ENCODE data around the gene VCL.
"Not testable (repeated sequence)": the region's sequence is repeated elsewhere in the genome, so short reads cannot be mapped to it uniquely, and the experiment has no call there.

The VCL gene

DNA sequence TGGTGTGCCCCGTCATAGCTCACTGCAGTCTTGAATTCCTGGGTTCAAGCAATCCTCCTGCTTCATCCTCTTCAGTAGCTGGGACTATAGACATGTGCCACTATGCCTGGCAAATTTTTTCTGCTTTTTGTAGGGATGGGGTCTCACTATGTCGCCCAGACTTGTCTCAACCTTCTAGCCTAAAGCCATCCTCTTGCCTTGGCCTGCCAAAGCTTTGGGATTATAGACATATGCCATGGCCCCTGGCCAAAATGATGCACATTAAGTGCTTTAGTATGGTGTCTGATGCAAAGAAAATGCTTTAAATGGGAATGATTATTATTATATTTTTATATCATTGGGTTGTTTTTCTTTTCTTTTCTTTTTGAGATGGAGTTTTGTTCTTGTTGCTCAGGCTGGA is 33.2 kb upstream of the VCL start:
- Histone ChIP-seq H3K79me1 (ENCODE audit: low read length) (no peaks in the 10 kb centered on the region), H3K36me3 (ENCODE audit: control insufficient read depth, insufficient read depth, low read length) (no peaks in the 10 kb centered on the region), H3K18ac (ENCODE audit: low read length) (peak overlapping the region; percentile 96), H3K4ac (ENCODE audit: low read depth, low read length) (peak overlapping the region; percentile 92), H2AK5ac (ENCODE audit: low read length) (peak overlapping the region; percentile 28), H2BK120ac (ENCODE audit: low read depth, low read length) (peak overlapping the region; percentile 99), H4K8ac (ENCODE audit: low read depth, low read length) (no peak overlapping the region), H3K4me1 (ENCODE audit: control insufficient read depth, low read depth, low read length) (peaks cover 14% of the 10 kb centered on the region), H2BK15ac (replicated peaks; ENCODE audit: low read depth) (peak overlapping the region; percentile 14), H3K9ac (ENCODE audit: low read length) (no peak overlapping the region), H3K23ac (ENCODE audit: low read length) (no peak overlapping the region), H3K4me2 (ENCODE audit: low read length) (no peak overlapping the region), H3K4me3 (ENCODE audit: low read length) (no peak overlapping the region), H4K5ac (ENCODE audit: low read length) (no peak overlapping the region), H3K79me2 (ENCODE audit: control insufficient read depth, insufficient read depth, low read length) (no peaks in the 10 kb centered on the region), H3K56ac (ENCODE audit: low read length) (peak overlapping the region; percentile 88), H2BK5ac (ENCODE audit: low read length) (peak overlapping the region; percentile 83), H3K27ac (ENCODE audit: low read depth, low read length) (peak overlapping the region; percentile 98), H3K27me3 (ENCODE audit: insufficient read depth, low read length, poor library complexity) (no peaks in the 10 kb centered on the region)
- WGBS (ENCODE audit: extremely low coverage, insufficient coverage, low lambda C conversion rate): no CpG with 5 or more reads among the region's 2 CpGs
- no peak for DNase-seq

DNA sequence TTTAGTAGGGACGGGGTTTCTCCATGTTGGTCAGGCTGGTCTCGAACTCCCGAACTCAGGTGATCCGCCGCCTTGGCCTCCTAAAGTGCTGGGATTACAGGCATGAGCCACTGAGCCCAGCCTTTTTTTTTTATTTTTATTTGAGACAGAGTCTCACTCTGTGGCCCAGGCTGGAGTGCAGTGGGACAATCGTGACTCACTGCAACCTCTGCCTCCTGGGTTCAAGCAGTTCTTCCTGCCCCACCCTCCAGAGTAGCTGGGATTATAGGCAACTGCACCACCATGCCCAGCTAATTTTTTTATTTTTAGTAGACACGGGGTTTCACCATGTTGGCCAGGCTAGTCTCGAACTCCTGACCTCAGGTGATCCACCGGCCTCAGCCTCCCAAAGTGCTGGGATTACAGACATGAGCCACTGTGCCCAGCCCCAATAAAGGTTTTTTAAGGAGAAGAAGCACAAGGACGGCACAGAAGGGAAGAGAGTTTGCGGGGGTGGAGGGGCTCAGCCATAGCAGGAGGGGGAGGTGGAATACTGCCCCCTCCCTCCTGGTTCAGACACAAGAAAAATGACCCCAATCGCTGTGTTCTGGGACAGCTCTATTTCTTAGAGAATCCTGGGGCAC is 32.5 kb upstream of the VCL start:
- H2BK120ac ChIP-seq (ENCODE audit: low read depth, low read length): peak overlapping the region; percentile 99
- peak overlapping the region; percentile 98 for H3K27ac ChIP-seq (ENCODE audit: low read depth, low read length)
- H3K23ac ChIP-seq (ENCODE audit: low read length); H3K4me3 ChIP-seq (ENCODE audit: low read length); H3K27me3 ChIP-seq (ENCODE audit: insufficient read depth, low read length, poor library complexity); H3K79me1 ChIP-seq (ENCODE audit: low read length); H3K4me2 ChIP-seq (ENCODE audit: low read length); H3K79me2 ChIP-seq (ENCODE audit: control insufficient read depth, insufficient read depth, low read length); DNase-seq; H2BK15ac ChIP-seq (replicated peaks; ENCODE audit: low read depth); H4K8ac ChIP-seq (ENCODE audit: low read depth, low read length); H3K36me3 ChIP-seq (ENCODE audit: control insufficient read depth, insufficient read depth, low read length): not testable (repeated sequence)
- peak overlapping the region; percentile 95 for H2BK5ac ChIP-seq (ENCODE audit: low read length)
- peak overlapping the region; percentile 53 for H4K5ac ChIP-seq (ENCODE audit: low read length)
- H3K9ac ChIP-seq (ENCODE audit: low read length): peak overlapping the region; percentile 67
- peak overlapping the region; percentile 52 for H2AK5ac ChIP-seq (ENCODE audit: low read length)
- H3K4me1 ChIP-seq (ENCODE audit: control insufficient read depth, low read depth, low read length): peaks cover 14% of the 10 kb centered on the region
- peak overlapping the region; percentile 88 for H3K56ac ChIP-seq (ENCODE audit: low read length)
- WGBS (ENCODE audit: extremely low coverage, insufficient coverage, low lambda C conversion rate): no CpG with 5 or more reads among the region's 12 CpGs
- H3K4ac ChIP-seq (ENCODE audit: low read depth, low read length): peak overlapping the region; percentile 92
- peak overlapping the region; percentile 96 for H3K18ac ChIP-seq (ENCODE audit: low read length)

DNA sequence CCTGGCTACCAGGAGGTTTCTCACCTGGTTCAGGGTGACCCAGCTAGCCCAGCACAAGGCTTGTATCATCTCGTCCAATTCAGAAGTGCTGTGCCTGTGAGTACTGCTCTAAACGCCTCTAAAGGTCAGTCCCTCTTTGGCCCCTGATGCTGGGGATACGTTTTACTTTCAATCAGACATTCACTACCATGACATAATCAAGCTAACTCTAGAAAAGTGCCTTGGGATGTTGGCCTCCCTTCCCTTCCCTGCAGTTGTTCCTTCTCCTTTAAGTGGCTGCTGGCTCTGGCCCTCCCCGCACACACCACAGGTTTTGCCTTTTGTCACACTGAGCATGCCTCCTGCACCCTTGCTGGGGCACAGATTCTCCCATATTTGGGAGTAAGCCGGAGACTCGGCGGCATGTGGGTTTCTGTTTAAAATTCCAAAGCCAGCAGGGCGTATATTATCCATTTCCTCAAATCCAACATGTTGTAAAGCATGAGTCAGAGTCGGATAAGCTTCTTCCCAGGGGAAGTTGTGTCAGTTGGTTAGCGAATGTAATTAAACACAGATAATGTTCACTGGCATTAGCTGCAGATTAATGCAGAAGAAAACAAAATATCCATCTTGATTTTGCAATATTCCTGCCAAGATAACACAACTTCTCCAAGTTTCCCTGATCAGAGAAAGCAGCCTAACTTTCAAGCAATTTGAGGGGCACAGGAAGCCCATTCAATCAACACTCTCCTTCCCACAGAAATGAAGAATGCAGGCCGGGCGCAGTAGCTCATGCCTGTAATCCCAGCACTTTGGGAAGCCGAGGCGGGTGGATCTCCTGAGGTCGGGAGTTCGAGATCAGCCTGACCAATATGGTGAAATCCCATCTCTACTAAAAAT is 31.8 kb upstream of the VCL start:
- H3K27me3 ChIP-seq (ENCODE audit: insufficient read depth, low read length, poor library complexity): no peaks in the 10 kb centered on the region
- peak overlapping the region; percentile 98 for H3K18ac ChIP-seq (ENCODE audit: low read length)
- H4K8ac ChIP-seq (ENCODE audit: low read depth, low read length): no peak overlapping the region
- no peak overlapping the region for H3K4me2 ChIP-seq (ENCODE audit: low read length)
- peaks cover 14% of the 10 kb centered on the region for H3K4me1 ChIP-seq (ENCODE audit: control insufficient read depth, low read depth, low read length)
- no peaks in the 10 kb centered on the region for H3K79me1 ChIP-seq (ENCODE audit: low read length)
- H2AK5ac ChIP-seq (ENCODE audit: low read length): peak overlapping the region; percentile 52
- H4K5ac ChIP-seq (ENCODE audit: low read length): peak overlapping the region; percentile 53
- no CpG with 5 or more reads among the region's 16 CpGs for WGBS (ENCODE audit: extremely low coverage, insufficient coverage, low lambda C conversion rate)
- H3K79me2 ChIP-seq (ENCODE audit: control insufficient read depth, insufficient read depth, low read length): no peaks in the 10 kb centered on the region
- H3K36me3 ChIP-seq (ENCODE audit: control insufficient read depth, insufficient read depth, low read length): no peaks in the 10 kb centered on the region
- no peak overlapping the region for H3K23ac ChIP-seq (ENCODE audit: low read length)
- H2BK5ac ChIP-seq (ENCODE audit: low read length): peak overlapping the region; percentile 95
- peak overlapping the region; percentile 67 for H3K9ac ChIP-seq (ENCODE audit: low read length)
- H3K4ac ChIP-seq (ENCODE audit: low read depth, low read length): peak overlapping the region; percentile 92
- no peak overlapping the region for H3K4me3 ChIP-seq (ENCODE audit: low read length)
- H2BK120ac ChIP-seq (ENCODE audit: low read depth, low read length): peak overlapping the region; percentile 100
- H2BK15ac ChIP-seq (replicated peaks; ENCODE audit: low read depth): peak overlapping the region; percentile 99
- DNase-seq: peak; percentile 100
- peak overlapping the region; percentile 88 for H3K56ac ChIP-seq (ENCODE audit: low read length)
- H3K27ac ChIP-seq (ENCODE audit: low read depth, low read length): peak overlapping the region; percentile 98

DNA sequence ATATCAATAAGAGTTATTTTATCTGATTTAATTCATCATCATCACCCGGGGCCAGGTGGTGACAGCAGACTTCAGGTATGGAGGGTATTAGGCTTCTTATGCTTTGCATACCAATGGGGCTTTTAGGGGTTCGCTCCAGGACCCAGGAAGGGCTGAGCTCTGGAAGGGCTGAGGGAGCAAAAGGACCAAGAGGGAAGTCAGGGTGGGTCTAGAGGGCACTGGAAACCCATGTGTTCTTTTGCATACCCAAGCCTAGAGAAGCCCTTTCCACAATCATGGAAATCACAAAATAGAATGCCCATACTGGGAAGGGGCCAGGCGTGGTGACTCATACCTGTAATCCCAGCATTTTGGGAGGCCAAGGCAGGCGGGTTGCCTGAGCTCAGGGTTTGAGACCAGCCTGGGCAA is 30.9 kb upstream of the VCL start:
- Histone ChIP-seq H4K8ac (ENCODE audit: low read depth, low read length) (no peak overlapping the region), H3K4me1 (ENCODE audit: control insufficient read depth, low read depth, low read length) (peaks cover 14% of the 10 kb centered on the region), H3K36me3 (ENCODE audit: control insufficient read depth, insufficient read depth, low read length) (no peaks in the 10 kb centered on the region), H2BK120ac (ENCODE audit: low read depth, low read length) (peak overlapping the region; percentile 100), H3K56ac (ENCODE audit: low read length) (peak overlapping the region; percentile 83), H4K5ac (ENCODE audit: low read length) (peak overlapping the region; percentile 52), H3K27ac (ENCODE audit: low read depth, low read length) (peak overlapping the region; percentile 97), H3K79me1 (ENCODE audit: low read length) (no peaks in the 10 kb centered on the region), H2BK15ac (replicated peaks; ENCODE audit: low read depth) (peak overlapping the region; percentile 99), H3K4me3 (ENCODE audit: low read length) (no peak overlapping the region), H3K18ac (ENCODE audit: low read length) (peak overlapping the region; percentile 98), H3K4ac (ENCODE audit: low read depth, low read length) (peak overlapping the region; percentile 90), H2BK5ac (ENCODE audit: low read length) (peak overlapping the region; percentile 96), H2AK5ac (ENCODE audit: low read length) (peak overlapping the region; percentile 85), H3K79me2 (ENCODE audit: control insufficient read depth, insufficient read depth, low read length) (no peaks in the 10 kb centered on the region), H3K9ac (ENCODE audit: low read length) (peak overlapping the region; percentile 18), H3K4me2 (ENCODE audit: low read length) (no peak overlapping the region), H3K23ac (ENCODE audit: low read length) (no peak overlapping the region), H3K27me3 (ENCODE audit: insufficient read depth, low read length, poor library complexity) (no peaks in the 10 kb centered on the region)
- WGBS (ENCODE audit: extremely low coverage, insufficient coverage, low lambda C conversion rate): no CpG with 5 or more reads among the region's 4 CpGs
- DNase-seq: peak; percentile 83

DNA sequence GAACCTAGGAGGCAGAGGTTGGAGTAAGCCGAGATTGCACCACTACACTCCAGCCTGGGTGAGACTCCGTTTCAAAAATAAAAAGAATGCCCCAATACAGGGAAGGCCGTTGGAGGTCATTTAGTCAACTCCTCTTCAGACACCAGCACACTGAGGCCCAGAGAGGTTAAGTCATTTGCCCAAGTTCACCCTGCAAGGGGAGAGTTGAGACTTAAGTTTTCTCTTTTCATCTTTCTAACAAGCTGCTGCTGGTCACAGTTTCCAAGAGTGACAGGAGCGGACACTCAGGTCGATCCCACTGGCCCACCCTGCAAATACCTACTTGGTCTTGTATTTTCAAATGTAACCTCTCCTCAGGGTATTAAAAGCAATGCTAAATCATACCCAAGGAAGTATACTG is 30.4 kb upstream of the VCL start:
- Histone ChIP-seq H3K56ac (ENCODE audit: low read length) (peak overlapping the region; percentile 83), H3K23ac (ENCODE audit: low read length) (no peak overlapping the region), H3K36me3 (ENCODE audit: control insufficient read depth, insufficient read depth, low read length) (no peaks in the 10 kb centered on the region), H3K4me1 (ENCODE audit: control insufficient read depth, low read depth, low read length) (peaks cover 14% of the 10 kb centered on the region), H2BK5ac (ENCODE audit: low read length) (peak overlapping the region; percentile 47), H3K4ac (ENCODE audit: low read depth, low read length) (peak overlapping the region; percentile 77), H3K27me3 (ENCODE audit: insufficient read depth, low read length, poor library complexity) (no peaks in the 10 kb centered on the region), H2BK120ac (ENCODE audit: low read depth, low read length) (peak overlapping the region; percentile 100), H3K9ac (ENCODE audit: low read length) (peak overlapping the region; percentile 36), H3K79me1 (ENCODE audit: low read length) (no peaks in the 10 kb centered on the region), H4K8ac (ENCODE audit: low read depth, low read length) (peak overlapping the region; percentile 98), H2BK15ac (replicated peaks; ENCODE audit: low read depth) (peak overlapping the region; percentile 9), H3K4me3 (ENCODE audit: low read length) (no peak overlapping the region), H2AK5ac (ENCODE audit: low read length) (no peak overlapping the region), H3K79me2 (ENCODE audit: control insufficient read depth, insufficient read depth, low read length) (no peaks in the 10 kb centered on the region), H3K18ac (ENCODE audit: low read length) (peak overlapping the region; percentile 98), H3K27ac (ENCODE audit: low read depth, low read length) (peak overlapping the region; percentile 97), H3K4me2 (ENCODE audit: low read length) (no peak overlapping the region), H4K5ac (ENCODE audit: low read length) (peak overlapping the region; percentile 72)
- DNase-seq: peak; percentile 62
- no CpG with 5 or more reads among the region's 5 CpGs for WGBS (ENCODE audit: extremely low coverage, insufficient coverage, low lambda C conversion rate)

Data from mesendoderm (in vitro differentiated cells).